ENCODE results near the gene PATL1. TPM values are rescaled to one million over a fixed set of nuclear protein-coding genes. Genes with fewer than 3 reads are reported as not detected.
"Not testable (repeated sequence)": the region's sequence is repeated elsewhere in the genome, so short reads cannot be mapped to it uniquely, and the experiment has no call there.

PATL1 gene
- total and polyA plus RNA-seq, 5 donors = 11.7 to 30.2 (median 22.6) TPM

DNA sequence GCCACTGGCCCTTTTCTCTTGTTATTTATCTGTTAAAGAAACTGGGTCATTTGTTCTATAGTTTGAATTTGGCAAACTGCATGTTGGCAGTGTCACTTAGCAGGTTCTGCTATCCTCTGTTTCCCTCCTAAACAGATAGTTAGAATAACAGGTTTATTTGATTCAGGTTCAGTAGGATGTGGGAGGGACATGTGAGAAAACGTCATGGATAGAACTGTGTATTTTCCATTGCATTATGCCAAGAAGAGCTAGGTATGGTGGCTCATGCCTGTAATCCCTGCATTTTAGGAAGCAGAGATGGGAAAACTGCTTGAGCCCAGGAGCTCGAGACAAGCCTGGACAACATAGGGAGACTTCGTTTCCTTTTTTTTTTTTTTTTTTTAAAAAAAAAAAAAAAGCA lies 24.3 kb downstream of the PATL1 start:
- no peaks in the 10 kb centered on the region for H3K27me3 ChIP-seq (ENCODE audit: control insufficient read depth, insufficient read depth)
- ATAC-seq = no peak
- intact Hi-C loops (cut with DNase I) = loop anchor here in 1 of 4 donors (10.0 kb wide), 1 partner anchor 50 kb away; no protein-coding TSS in a partner anchor

DNA sequence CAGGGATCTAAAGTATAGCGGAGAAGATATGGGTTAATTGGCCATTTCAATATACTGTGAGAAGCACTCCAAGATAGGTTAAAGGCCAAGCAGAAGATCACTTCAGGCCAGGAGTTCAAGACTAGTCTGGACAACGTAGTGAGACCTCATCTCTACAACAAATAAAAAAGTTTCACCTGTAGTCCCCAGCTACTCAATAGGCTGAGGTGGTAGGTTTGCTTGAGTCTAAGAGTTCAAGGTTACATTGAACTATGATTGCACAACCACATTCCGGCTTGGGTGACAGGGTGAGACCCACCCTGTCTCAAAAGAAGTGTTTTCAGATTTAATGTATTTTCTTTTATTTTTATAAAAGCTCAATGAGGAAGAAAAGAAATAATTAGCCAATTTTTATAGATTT lies 25.4 kb downstream of the PATL1 start:
- ATAC-seq = no peak
- Histone ChIP-seq H3K4me1 (ENCODE audit: control insufficient read depth, insufficient read depth, low read length) (no peaks in the 10 kb centered on the region), H3K27me3 (ENCODE audit: control insufficient read depth, insufficient read depth) (no peaks in the 10 kb centered on the region), H3K9me3 (ENCODE audit: control insufficient read depth, low read length) (no peaks in the 10 kb centered on the region), H3K4me3 (ENCODE audit: low read length) (no peak overlapping the region), H3K27ac (ENCODE audit: low read length) (no peak overlapping the region)
- DNase-seq = no peak
- intact Hi-C loops (cut with DNase I) = loop anchor here in 1 of 4 donors (10.0 kb wide), 1 partner anchor 49 kb away; no protein-coding TSS in a partner anchor
- WGBS = 95% methylated on average over 3 of the region's 3 CpGs

More for the DNA sequence above, 24.3 kb downstream of the PATL1 start:
- Histone ChIP-seq H3K4me1 (ENCODE audit: control insufficient read depth, insufficient read depth, low read length) (no peaks in the 10 kb centered on the region), H3K27ac (ENCODE audit: low read length) (no peak overlapping the region), H3K4me3 (ENCODE audit: low read length) (no peak overlapping the region), H3K9me3 (ENCODE audit: control insufficient read depth, low read length) (no peaks in the 10 kb centered on the region)
- DNase-seq = no peak
- WGBS = 82% methylated on average over 3 of the region's 3 CpGs

DNA sequence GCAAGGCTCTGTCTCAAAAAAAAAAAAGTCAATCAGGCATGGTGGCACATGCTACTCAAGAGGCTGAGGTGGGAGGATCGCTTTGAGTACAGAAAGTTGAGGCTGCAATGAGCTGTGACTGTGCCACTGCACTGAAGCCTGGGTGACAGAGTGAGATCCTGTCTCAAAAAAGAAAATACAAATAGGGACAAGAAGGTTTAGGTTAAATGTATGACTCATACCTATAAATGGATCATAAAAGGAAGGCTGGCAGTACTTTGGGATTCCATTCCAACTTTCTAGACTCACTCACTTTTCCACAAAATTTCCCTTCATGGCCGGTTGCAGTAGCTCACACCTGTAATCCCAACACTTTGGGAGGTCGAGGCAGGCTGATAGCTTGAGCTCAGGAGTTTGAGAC lies 27.7 kb downstream of the PATL1 start:
- no peak overlapping the region for H3K4me3 ChIP-seq (ENCODE audit: low read length)
- 95% methylated on average over 3 of the region's 3 CpGs for WGBS
- H3K4me1 ChIP-seq (ENCODE audit: control insufficient read depth, insufficient read depth, low read length) = no peaks in the 10 kb centered on the region
- H3K27me3 ChIP-seq (ENCODE audit: control insufficient read depth, insufficient read depth) = no peaks in the 10 kb centered on the region
- intact Hi-C loops (cut with DNase I) = loop anchor here in 1 of 4 donors (10.0 kb wide), 1 partner anchor 46 kb away; no protein-coding TSS in a partner anchor
- DNase-seq (no peak), ATAC-seq (no peak)
- H3K27ac ChIP-seq (ENCODE audit: low read length) = no peak overlapping the region
- no peaks in the 10 kb centered on the region for H3K9me3 ChIP-seq (ENCODE audit: control insufficient read depth, low read length)

DNA sequence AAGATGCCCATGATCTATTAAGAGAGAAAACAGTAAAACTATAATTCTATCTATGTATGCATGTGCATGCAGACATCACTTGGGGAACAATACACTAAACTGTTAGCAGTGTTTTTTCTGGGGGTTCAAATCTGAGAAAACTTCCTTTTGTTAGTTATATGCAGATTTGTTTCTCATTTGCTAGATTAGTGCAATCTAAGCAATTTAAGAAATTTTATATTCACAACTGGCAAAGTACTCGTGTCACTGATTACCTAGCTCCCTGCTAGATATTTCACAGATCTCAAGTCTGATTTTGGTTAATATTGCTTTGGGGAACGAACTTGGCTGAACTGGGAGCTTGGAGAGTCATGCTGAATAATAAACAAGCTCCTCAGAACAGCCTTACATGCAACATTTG lies 38.3 kb downstream of the PATL1 start:
- H3K27me3 ChIP-seq (ENCODE audit: control insufficient read depth, insufficient read depth) = no peaks in the 10 kb centered on the region
- H3K9me3 ChIP-seq (ENCODE audit: control insufficient read depth, low read length) = no peaks in the 10 kb centered on the region
- ATAC-seq = no peak
- H3K4me3 ChIP-seq (ENCODE audit: low read length) = no peak overlapping the region
- no peak for DNase-seq
- 88% methylated on average over 2 of the region's 2 CpGs for WGBS
- intact Hi-C loops (cut with DNase I) = no loop called here
- H3K27ac ChIP-seq (ENCODE audit: low read length) = no peak overlapping the region
- H3K4me1 ChIP-seq (ENCODE audit: control insufficient read depth, insufficient read depth, low read length) = no peaks in the 10 kb centered on the region

DNA sequence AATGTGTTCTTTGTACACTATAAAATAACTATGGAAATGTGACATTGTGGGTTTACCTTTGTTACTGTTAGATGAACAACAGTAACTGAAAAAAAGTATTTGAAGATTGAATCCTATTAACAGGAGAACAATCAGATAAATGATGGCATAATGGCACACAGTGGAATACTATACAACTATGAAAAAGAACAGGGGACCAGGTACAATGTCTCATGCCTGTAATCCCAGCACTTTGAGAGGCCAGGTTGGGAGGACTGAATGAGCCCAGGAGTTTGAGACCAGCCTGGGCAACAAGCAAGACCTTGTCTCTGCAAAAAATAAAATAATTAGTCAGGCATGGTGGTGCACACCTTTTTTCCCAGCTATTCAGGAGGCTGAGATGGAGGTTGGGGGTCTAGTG lies 38.8 kb downstream of the PATL1 start:
- H3K27ac ChIP-seq (ENCODE audit: low read length) = no peak overlapping the region
- ATAC-seq (no peak), DNase-seq (no peak)
- H3K9me3 ChIP-seq (ENCODE audit: control insufficient read depth, low read length) = no peaks in the 10 kb centered on the region
- no peaks in the 10 kb centered on the region for H3K4me1 ChIP-seq (ENCODE audit: control insufficient read depth, insufficient read depth, low read length)
- H3K27me3 ChIP-seq (ENCODE audit: control insufficient read depth, insufficient read depth) = no peaks in the 10 kb centered on the region
- intact Hi-C loops (cut with DNase I) = no loop called here
- no peak overlapping the region for H3K4me3 ChIP-seq (ENCODE audit: low read length)

DNA sequence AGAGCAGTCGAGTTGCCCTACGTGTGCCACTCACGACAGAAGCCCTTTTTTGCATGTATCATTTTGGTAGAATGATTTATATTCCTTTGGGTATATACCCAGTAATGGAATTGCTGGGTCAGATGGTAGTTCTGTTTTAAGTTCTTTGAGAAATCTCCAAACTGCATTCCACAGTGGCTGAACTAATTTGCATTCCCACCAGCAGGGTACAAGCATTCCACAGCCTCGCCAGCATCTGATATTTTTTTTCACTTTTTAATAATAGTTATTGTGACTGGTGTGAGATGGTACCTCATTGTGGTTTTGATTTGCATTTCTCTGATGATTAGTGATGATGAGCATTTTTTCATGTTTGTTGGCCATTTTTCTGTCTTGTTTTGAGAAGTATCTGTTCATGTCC lies 41.9 kb downstream of the PATL1 start:
- DNase-seq; H3K27me3 ChIP-seq (ENCODE audit: control insufficient read depth, insufficient read depth); ATAC-seq; intact Hi-C loops (cut with DNase I); H3K9me3 ChIP-seq (ENCODE audit: control insufficient read depth, low read length); H3K4me3 ChIP-seq (ENCODE audit: low read length); H3K27ac ChIP-seq (ENCODE audit: low read length); H3K4me1 ChIP-seq (ENCODE audit: control insufficient read depth, insufficient read depth, low read length): not testable (repeated sequence)
- 89% methylated on average over 4 of the region's 4 CpGs for WGBS

DNA sequence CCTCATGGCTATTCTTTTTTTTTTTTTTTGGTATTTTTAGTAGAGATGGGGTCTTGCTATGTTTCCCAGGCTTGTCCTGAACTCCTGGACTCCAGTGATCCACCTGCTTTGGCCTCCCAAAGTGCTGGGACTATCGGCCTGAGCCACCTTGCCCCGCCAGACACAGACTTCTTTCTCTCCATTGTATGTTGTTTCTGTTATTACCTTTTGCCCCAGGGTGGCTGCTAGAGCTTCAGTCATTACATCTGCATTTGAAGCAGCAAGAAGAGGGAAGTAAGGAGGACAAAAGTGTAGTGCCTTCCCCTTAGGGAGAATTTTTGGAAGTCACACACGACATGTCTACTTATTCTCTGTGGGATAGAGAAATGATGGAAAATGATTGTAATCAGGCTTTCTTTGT lies 43.1 kb downstream of the PATL1 start:
- no peak for ATAC-seq
- Histone ChIP-seq H3K4me1 (ENCODE audit: control insufficient read depth, insufficient read depth, low read length) (no peaks in the 10 kb centered on the region), H3K27me3 (ENCODE audit: control insufficient read depth, insufficient read depth) (no peaks in the 10 kb centered on the region), H3K9me3 (ENCODE audit: control insufficient read depth, low read length) (no peaks in the 10 kb centered on the region), H3K27ac (ENCODE audit: low read length) (no peak overlapping the region), H3K4me3 (ENCODE audit: low read length) (no peak overlapping the region)
- WGBS = 81% methylated on average over 3 of the region's 3 CpGs
- no peak for DNase-seq
- intact Hi-C loops (cut with DNase I) = no loop called here

DNA sequence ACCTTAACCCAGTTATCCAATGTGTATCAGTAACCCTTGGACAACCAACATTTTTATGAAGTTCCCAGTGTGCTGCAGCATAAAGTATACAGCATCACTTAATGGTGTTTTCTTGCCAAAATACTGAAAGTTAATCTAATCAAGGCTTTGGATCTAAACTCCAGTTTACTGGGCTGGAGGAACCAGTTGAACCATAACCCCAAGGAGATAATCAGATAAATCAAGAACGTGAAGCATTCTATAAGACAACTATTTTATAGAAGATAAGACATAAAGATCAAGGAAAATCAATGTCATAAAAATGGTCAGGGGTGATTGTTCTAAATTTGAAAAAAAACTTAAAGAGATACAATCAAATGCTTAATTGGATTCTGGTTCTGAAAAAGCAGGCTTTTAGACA lies 51.0 kb downstream of the PATL1 start:
- no peak for DNase-seq
- peaks cover 3% of the 10 kb centered on the region for H3K4me1 ChIP-seq (ENCODE audit: control insufficient read depth, insufficient read depth, low read length)
- no peaks in the 10 kb centered on the region for H3K27me3 ChIP-seq (ENCODE audit: control insufficient read depth, insufficient read depth)
- intact Hi-C loops (cut with DNase I) = loop anchor here in 2 of 4 donors (10.0 kb wide), 2 partner anchors 53 to 63 kb away; no protein-coding TSS in a partner anchor
- 55% methylated on average over 1 of the region's 1 CpG for WGBS
- no peak for ATAC-seq
- no peaks in the 10 kb centered on the region for H3K9me3 ChIP-seq (ENCODE audit: control insufficient read depth, low read length)
- H3K4me3 ChIP-seq (ENCODE audit: low read length) = no peak overlapping the region
- no peak overlapping the region for H3K27ac ChIP-seq (ENCODE audit: low read length)

DNA sequence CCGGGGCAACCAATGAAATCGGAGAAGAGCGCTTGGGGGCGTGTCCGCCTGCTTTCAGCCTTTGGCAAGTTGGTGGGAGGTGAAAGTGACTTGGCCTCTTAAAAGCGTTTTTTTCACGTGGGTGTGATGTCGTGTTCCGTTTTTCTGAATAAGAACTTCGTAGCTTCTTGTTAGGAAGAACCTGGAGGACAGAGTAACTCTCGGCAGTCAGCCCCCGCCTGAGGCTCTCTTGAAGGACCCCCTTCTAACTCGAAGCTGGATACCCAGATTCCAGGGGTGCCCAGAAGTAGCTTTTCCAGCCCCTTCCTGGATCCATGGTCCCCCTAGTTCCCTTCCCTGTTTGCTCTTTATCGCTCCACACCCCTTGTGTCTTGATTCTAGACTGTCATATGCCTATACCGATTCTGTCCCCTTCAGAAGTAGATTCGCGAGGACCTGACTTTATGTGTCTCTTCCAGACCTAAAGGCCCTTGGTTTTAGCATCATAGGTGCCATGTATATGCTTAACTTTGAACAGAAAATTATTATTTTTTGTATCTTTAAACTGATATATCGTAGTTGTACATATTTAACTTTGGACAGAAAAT lies 52.3 kb downstream of the PATL1 start:
- H3K27ac ChIP-seq (ENCODE audit: low read length) = peak overlapping the region; percentile 98
- H3K27me3 ChIP-seq (ENCODE audit: control insufficient read depth, insufficient read depth) = no peaks in the 10 kb centered on the region
- DNase-seq = peak; percentile 97 to 98 (median 97)
- 10% methylated on average over 18 of the region's 18 CpGs for WGBS
- peaks cover 7% of the 10 kb centered on the region for H3K4me1 ChIP-seq (ENCODE audit: control insufficient read depth, insufficient read depth, low read length)
- no peaks in the 10 kb centered on the region for H3K9me3 ChIP-seq (ENCODE audit: control insufficient read depth, low read length)
- H3K4me3 ChIP-seq (ENCODE audit: low read length) = peak overlapping the region; percentile 79
- ATAC-seq = no peak
- intact Hi-C loops (cut with DNase I) = loop anchor here in 2 of 4 donors (10.0 kb wide), 2 partner anchors 52 to 62 kb away; no protein-coding TSS in a partner anchor

DNA sequence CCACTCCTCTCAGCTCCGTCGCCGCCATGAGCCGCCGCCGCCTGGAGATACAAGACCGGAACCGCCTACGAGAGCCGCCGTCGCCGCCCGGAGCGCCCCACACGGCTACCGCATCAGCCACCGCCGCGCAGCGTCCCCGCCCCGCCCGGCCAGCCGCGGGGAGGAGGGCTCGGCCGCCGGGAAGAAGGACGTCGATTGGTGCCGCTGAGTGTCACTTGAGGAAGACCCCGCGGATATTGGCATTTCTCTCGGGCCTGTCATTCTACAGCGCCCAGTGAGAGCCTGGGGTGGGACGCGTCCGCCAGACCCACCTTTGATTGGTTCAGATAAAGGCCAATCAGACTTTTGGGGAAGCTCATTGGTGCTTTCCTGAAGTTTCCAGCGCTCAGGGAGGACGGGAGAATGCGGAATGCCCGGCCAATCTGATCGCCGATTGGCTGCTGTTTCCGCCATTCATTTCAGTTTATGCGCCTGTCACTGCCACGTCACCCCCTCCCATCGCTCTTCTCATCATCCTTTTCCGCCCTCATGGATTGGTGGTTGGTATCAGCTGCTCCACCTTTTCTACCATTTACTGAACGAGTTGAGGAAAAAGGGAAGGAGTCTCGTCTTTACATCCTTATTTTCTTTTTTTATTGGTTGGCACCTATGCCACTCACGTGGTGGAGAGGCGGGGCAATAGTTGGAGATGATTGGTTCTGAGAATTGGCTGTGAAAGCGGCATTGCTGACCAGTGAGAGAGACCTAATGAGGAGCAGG lies 53.0 kb downstream of the PATL1 start, which contains the start of gene OSBP:
Gene OSBP, minus strand, starts transcription at position 138 of the 759 bp plus-strand sequence. Its CDS starts 110 bp downstream, at position 28.
- Histone ChIP-seq H3K4me3 (ENCODE audit: low read length) (peak within 1 kb of the TSS; percentile 81), H3K27me3 (ENCODE audit: control insufficient read depth, insufficient read depth) (no peaks in the 10 kb centered on the region), H3K4me1 (ENCODE audit: control insufficient read depth, insufficient read depth, low read length) (peaks cover 7% of the 10 kb centered on the region), H3K9me3 (ENCODE audit: control insufficient read depth, low read length) (no peaks in the 10 kb centered on the region), H3K27ac (ENCODE audit: low read length) (peak within 1 kb of the TSS; percentile 98)
- intact Hi-C loops (cut with DNase I) = loop anchor here in 2 of 4 donors (10.0 kb wide), 2 partner anchors 51 to 61 kb away; no protein-coding TSS in a partner anchor
- peak; percentile 99 to 100 (median 99) for DNase-seq
- WGBS = under 1% methylated on average over 55 of the region's 55 CpGs
- peak; percentile 96 for ATAC-seq

DNA sequence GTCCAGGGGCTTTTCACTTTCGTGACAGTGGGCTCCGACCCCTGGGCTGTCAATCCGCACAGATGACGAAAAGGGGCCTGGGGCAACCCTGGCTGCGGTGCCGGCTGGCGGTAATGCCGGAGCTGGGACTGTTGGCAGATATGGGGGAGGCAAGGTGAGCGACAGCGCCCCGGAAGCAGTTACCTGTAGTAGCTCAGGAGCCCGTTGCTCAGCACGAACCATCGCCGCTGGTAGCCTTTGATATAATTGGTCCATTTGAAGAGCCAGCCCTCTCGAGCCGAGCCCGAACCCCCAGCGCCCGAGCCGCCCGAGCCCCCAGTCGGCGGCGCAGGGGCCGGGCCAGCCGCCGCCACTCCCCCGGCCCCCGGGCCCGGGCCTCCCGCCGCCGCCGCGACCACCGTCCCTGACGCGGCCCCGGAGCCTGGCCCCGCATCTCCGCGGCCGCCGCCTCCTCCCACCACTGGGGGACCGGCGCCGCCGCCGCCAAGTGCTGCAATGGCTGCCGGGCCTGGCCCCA lies 53.7 kb downstream of the PATL1 start:
- H3K4me1 ChIP-seq (ENCODE audit: control insufficient read depth, insufficient read depth, low read length) = peaks cover 7% of the 10 kb centered on the region

More for the DNA sequence above, 53.7 kb downstream of the PATL1 start:
- peak; percentile 37 to 79 (median 69) for DNase-seq
- H3K27me3 ChIP-seq (ENCODE audit: control insufficient read depth, insufficient read depth) = no peaks in the 10 kb centered on the region
- ATAC-seq = no peak
- WGBS = under 1% methylated on average over 51 of the region's 51 CpGs
- peak overlapping the region; percentile 91 for H3K27ac ChIP-seq (ENCODE audit: low read length)
- no peaks in the 10 kb centered on the region for H3K9me3 ChIP-seq (ENCODE audit: control insufficient read depth, low read length)
- peak overlapping the region; percentile 81 for H3K4me3 ChIP-seq (ENCODE audit: low read length)
- intact Hi-C loops (cut with DNase I) = loop anchor here in 2 of 4 donors (10.0 kb wide), 2 partner anchors 50 to 60 kb away; no protein-coding TSS in a partner anchor

Data from right cardiac atrium (tissue), 5 donors.